ENCODE data around the gene OTOA.

OTOA gene

GRCh38 chr16:21637032-21637968 is 26.5 kb upstream of the OTOA start:
- TF ChIP-seq CTCF (IDR thresholded peaks at IDR 0.05) (no peak), ZFX (IDR thresholded peaks at IDR 0.05; ENCODE audit: borderline replicate concordance) (no peak)
- H3K27ac ChIP-seq: peak overlapping the region; percentile 62

GRCh38 chr16:21638573-21638975 is 25.2 kb upstream of the OTOA start:
- TF ChIP-seq CTCF (IDR thresholded peaks at IDR 0.05) (no peak), ZFX (IDR thresholded peaks at IDR 0.05; ENCODE audit: borderline replicate concordance) (no peak)
- H3K27ac ChIP-seq: peak overlapping the region; percentile 62

GRCh38 chr16:21639493-21639892 is 24.3 kb upstream of the OTOA start:
- TF ChIP-seq ZFX (IDR thresholded peaks at IDR 0.05; ENCODE audit: borderline replicate concordance): no peak
- TF ChIP-seq CTCF (IDR thresholded peaks at IDR 0.05): no peak
- peak overlapping the region; percentile 62 for H3K27ac ChIP-seq

DNA sequence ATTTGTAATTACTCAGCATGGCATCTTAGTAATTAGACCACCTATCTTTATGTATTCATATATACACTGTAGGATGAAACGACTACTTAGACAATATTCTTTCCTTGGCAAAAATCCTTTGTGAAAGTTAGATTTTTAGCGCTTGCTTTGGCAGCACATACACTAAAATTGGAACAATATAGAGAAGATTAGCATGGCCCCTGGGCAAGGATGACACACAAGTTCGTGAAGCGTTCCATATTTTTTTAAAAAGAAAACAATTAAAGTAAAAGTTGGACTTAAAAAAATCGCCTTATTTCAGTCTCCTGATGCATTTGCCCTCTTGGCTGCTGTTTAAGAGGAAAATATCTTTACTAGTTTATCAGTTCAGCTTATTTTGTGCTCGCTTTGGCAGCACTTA is 21.9 kb upstream of the OTOA start:
- H3K27ac ChIP-seq: no peak overlapping the region
- TF ChIP-seq CTCF (IDR thresholded peaks at IDR 0.05): no peak
- no peak for TF ChIP-seq ZFX (IDR thresholded peaks at IDR 0.05; ENCODE audit: borderline replicate concordance)

DNA sequence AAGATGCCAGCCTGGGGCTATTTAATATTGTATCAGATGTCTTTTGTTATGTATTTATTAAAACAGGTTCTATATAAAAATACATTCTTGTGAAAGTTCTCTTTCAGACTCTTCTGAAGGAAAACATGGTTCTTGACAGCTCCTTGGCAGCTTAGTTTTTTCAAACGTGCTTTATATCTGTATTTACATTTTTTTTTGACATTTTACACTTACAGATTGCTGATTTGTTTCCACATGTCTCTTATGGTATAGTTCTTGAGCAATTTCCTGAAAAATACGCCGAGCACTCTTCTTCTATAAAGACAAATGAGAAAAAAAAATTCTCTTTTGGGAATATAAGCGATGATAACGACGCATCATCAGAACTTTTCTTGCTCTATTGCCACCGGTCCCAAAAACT is 20.9 kb upstream of the OTOA start:
- TF ChIP-seq ZFX (IDR thresholded peaks at IDR 0.05; ENCODE audit: borderline replicate concordance) (no peak), CTCF (IDR thresholded peaks at IDR 0.05) (no peak)

DNA sequence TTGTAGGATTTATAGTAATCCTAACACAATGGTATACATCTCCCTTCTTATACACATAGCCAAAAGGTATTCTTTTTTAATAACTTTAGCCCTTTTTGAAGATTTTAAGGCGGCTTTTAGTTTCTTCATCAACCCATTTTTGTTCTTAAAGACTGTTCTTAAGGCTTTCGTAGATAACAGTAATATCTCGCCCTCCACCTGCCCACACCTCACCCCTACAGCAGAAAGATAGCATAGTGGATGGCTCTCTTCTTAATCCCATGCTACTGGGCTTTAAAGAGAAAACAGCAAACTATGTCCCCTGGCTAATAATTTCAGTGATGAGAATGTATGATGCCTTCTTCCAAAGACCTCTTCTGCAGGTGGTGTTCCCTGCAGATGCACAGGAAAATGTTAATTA is 20.0 kb upstream of the OTOA start:
- TF ChIP-seq CTCF (IDR thresholded peaks at IDR 0.05) (no peak), ZFX (IDR thresholded peaks at IDR 0.05; ENCODE audit: borderline replicate concordance) (no peak)

More for the DNA sequence above, 20.9 kb upstream of the OTOA start:
- H3K27ac ChIP-seq: no peak overlapping the region

DNA sequence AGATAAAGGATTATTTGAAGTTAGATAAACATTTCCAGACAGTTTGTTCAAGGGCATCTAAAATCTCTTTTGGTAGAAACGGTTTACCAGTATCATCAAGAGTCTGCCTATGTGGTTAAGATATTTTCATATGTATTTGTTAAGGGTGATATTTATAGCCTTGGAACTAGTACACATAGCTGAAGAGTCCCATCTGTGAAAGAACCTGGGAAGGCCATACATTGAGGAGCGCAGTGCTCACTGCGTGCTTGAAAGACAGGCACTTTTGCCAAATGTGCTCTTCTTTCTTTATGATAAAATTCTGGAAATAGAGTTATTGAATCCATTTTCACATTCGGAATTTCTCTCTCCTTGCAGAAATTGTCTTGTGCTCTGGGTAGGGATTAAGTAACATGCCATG is 19.1 kb upstream of the OTOA start:
- no peak overlapping the region for H3K27ac ChIP-seq

More for the DNA sequence above, 20.0 kb upstream of the OTOA start:
- no peak overlapping the region for H3K27ac ChIP-seq

More for the DNA sequence above, 19.1 kb upstream of the OTOA start:
- no peak for TF ChIP-seq ZFX (IDR thresholded peaks at IDR 0.05; ENCODE audit: borderline replicate concordance)
- no peak for TF ChIP-seq CTCF (IDR thresholded peaks at IDR 0.05)
